ENCODE results near the gene MSRB1. TPM values are rescaled to one million over a fixed set of nuclear protein-coding genes. Genes with fewer than 3 reads are reported as not detected.

MSRB1 gene
- total and polyA plus RNA-seq, 9 of the 15 experiments (the other 6 are each of a cell fraction or from before 2014, with no cell fraction given), result 5.4 to 33.7 (median 25.7) TPM

GRCh38 chr16:1963806-1964505 lies 21.0 kb upstream of the MSRB1 start (continued):
- 0 out of 2 replicates have a peak, but pooled peaks have one; percentile 43 for TF ChIP-seq THRAP3 (IDR thresholded peaks at IDR 0.05; ENCODE audit: borderline replicate concordance)
- TF ChIP-seq SRF (CRISPR knock-in tag; IDR thresholded peaks at IDR 0.05), result no peak
- TF ChIP-seq SNRNP70 (optimal IDR thresholded peaks at IDR 0.05; ENCODE audit: low read depth, low read length), result peak; percentile 98
- no peak for TF ChIP-seq NFATC3 (IDR thresholded peaks at IDR 0.05)
- no peak for TF ChIP-seq TAF7 (tag; IDR thresholded peaks at IDR 0.05)
- no peak for TF ChIP-seq HMBOX1 (IDR thresholded peaks at IDR 0.05)
- TF ChIP-seq PTBP1 (IDR thresholded peaks at IDR 0.05; ENCODE audit: low read depth, low read length), result no peak
- no peak for TF ChIP-seq IFI16 (CRISPR knock-in tag; IDR thresholded peaks at IDR 0.05)
- TF ChIP-seq NFXL1 (CRISPR knock-in tag; IDR thresholded peaks at IDR 0.05), result 0 out of 2 replicates have a peak, but pooled peaks have one; percentile 10
- TF ChIP-seq SMARCB1 (IDR thresholded peaks at IDR 0.05; ENCODE audit: insufficient read length, low read depth), result no peak
- TF ChIP-seq HDAC1 (IDR thresholded peaks at IDR 0.05), result peak in 1 of 2 experiments; percentile 88; a peak in 2 of 4 replicates
- no peak for TF ChIP-seq CREB5 (CRISPR knock-in tag; IDR thresholded peaks at IDR 0.05)
- no peak for TF ChIP-seq NUFIP1 (IDR thresholded peaks at IDR 0.05; ENCODE audit: partially characterized antibody)
- no peak for TF ChIP-seq ESRRA (IDR thresholded peaks at IDR 0.05; ENCODE audit: borderline replicate concordance, low read depth)
- TF ChIP-seq POLR2H (tag; IDR thresholded peaks at IDR 0.05; ENCODE audit: low read depth), result no peak
- TF ChIP-seq ZBTB7A (IDR thresholded peaks at IDR 0.05; ENCODE audit: borderline replicate concordance, control insufficient read depth, low read depth, low read length), result no peak
- no peak for TF ChIP-seq FOXP4 (CRISPR knock-in tag; IDR thresholded peaks at IDR 0.05; ENCODE audit: borderline replicate concordance)
- no peak for TF ChIP-seq ZNF324 (CRISPR knock-in tag; IDR thresholded peaks at IDR 0.05)
- no peak for TF ChIP-seq SMARCA4 (IDR thresholded peaks at IDR 0.05)
- TF ChIP-seq ZNF766 (CRISPR knock-in tag; conservative IDR thresholded peaks at IDR 0.05), result no peak
- no peak for TF ChIP-seq HCFC1 (IDR thresholded peaks at IDR 0.05; ENCODE audit: low read depth, low read length)
- 0 out of 2 replicates have a peak, but pooled peaks have one; percentile 8 for TF ChIP-seq RAD51 (IDR thresholded peaks at IDR 0.05; ENCODE audit: borderline replicate concordance, low read depth)
- TF ChIP-seq SLC30A9 (CRISPR knock-in tag; IDR thresholded peaks at IDR 0.05), result no peak
- no peak for TF ChIP-seq WHSC1 (IDR thresholded peaks at IDR 0.05; ENCODE audit: low read length)
- no peak for TF ChIP-seq SP1 (CRISPR knock-in tag; IDR thresholded peaks at IDR 0.05)
- no peak for TF ChIP-seq HLTF (IDR thresholded peaks at IDR 0.05)
- TF ChIP-seq EHMT2 (IDR thresholded peaks at IDR 0.05), result no peak
- no peak for TF ChIP-seq ETS2 (tag; IDR thresholded peaks at IDR 0.05; ENCODE audit: borderline replicate concordance, poor library complexity, severe bottlenecking)
